GM12872 (cell line): ENCODE data around the gene FANCI.

ENCODE experiments used
- CTCF ChIP-seq: IDR thresholded peaks from 3 replicates; pipeline ENCODE4 v1.5.1; 2011; ENCODE audit warnings: low read depth, mild to moderate bottlenecking, low read length, moderate library complexity; ENCODE audit not compliant: insufficient read depth

FANCI gene

DNA sequence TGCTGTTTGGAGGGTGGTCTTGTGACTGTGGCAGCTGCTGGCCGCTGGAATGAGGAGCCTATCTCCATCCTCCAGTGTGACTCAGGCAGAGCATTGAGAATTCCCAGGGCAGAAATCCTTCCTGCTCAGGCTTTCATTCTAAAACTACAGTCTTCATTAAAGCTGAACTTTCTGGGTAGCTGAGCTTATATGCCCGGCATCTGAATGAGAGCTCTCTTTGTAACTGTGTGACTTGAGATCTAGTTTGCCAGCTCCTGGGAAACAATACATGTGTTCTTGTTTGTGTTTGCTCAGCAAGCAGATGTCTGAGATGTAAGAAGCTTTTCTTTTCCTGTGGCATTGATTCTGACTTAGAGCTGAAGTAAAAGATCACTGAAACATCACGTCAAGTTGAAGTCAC, 44.8 kb upstream of the FANCI start:
- no peak for TF ChIP-seq CTCF

- no peak for TF ChIP-seq CTCF
Observed at GRCh38 chr15:89199746-89200145, 44.0 kb upstream of the FANCI start.

DNA sequence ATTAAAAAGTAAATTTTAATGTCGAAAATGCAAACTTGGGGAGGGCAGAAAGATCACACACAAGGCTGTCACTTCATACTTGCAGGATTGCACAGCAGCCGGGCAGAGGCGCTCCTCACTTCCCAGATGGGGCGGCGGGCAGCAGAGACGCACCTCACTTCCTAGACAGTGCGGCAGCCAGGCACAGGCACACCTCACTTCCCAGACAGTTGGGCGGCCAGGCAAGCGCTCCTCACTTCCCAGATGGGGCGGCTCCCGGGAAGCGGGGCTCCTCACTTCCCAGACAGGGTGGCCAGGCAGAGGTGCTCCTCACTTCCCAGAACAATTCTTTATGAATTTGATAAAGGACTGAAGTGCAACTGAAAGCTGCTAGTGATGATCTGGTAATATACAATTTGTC, 43.6 kb upstream of the FANCI start:
- no peak for TF ChIP-seq CTCF

GRCh38 chr15:89201465-89202005, 42.2 kb upstream of the FANCI start:
- no peak for TF ChIP-seq CTCF

- no peak for TF ChIP-seq CTCF
Observed at GRCh38 chr15:89203705-89204273, 40.0 kb upstream of the FANCI start.

GRCh38 chr15:89205991-89206585, 37.7 kb upstream of the FANCI start:
- TF ChIP-seq CTCF = no peak

DNA sequence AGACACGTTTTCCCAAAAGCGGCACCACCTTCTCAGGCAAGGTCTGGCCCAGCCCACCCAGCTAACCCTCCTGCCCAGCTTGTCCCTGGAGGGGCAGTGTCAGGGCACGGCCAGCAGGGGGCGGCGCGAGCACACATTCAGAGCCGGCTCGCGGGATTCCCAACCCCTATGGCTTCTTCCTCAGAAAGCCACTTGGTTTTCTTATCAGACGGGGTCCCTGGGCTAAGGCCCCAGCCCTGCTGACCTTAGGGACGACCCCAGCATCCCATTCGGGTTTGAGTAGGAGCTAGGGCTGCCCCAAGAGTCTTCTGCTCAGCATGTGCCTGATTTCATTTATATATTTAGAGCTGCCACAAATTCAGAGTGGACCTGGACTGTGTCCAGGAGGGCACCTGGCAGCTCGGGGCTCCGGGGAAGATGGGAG, 36.9 kb upstream of the FANCI start:
- TF ChIP-seq CTCF = peak; percentile 99

- no peak for TF ChIP-seq CTCF
Observed at GRCh38 chr15:89208256-89208655, 35.5 kb upstream of the FANCI start.
